ENCODE measurements around the gene ATP9A.

The ATP9A gene

GRCh38 chr20:51597389-51598231, 170.6 kb downstream of the ATP9A start:
- Histone ChIP-seq H3K27ac (no peak overlapping the region), H3K4me3 (no peak overlapping the region), H3K27me3 (peaks cover 0 to 6% (median 0%) of the 10 kb centered on the region in 11 experiments; a peak in 1 of 22 replicates), H3K9me3 (replicated peaks in 1 of 11) (no peaks in the 10 kb centered on the region), H3K9ac (no peak overlapping the region), H4K20me1 (no peaks in the 10 kb centered on the region; a peak in 1 of 22 replicates), H3K4me1 (peaks cover 13 to 64% (median 45%) of the 10 kb centered on the region in 10 experiments), H3K4me2 (peak overlapping the region in 6 of 11 experiments; percentile 5 to 68 (median 24); a peak in 9 of 22 replicates), H3K36me3 (0 out of 22 replicates have a peak, but pooled peaks cover 0 to 3% (median 0%) of the 10 kb centered on the region in 11 experiments)
- TF ChIP-seq Cebpa-rat (IDR thresholded peaks at IDR 0.05), result no peak

- Histone ChIP-seq H3K9me3 (replicated peaks in 1 of 11) (no peaks in the 10 kb centered on the region), H3K36me3 (0 out of 22 replicates have a peak, but pooled peaks cover 0 to 3% (median 0%) of the 10 kb centered on the region in 11 experiments), H3K27me3 (peaks cover 0 to 6% (median 0%) of the 10 kb centered on the region in 11 experiments; a peak in 1 of 22 replicates), H3K9ac (no peak overlapping the region), H3K4me2 (peak overlapping the region in 4 of 11 experiments; percentile 2 to 68 (median 28); a peak in 4 of 22 replicates), H3K4me1 (peaks cover 13 to 56% (median 37%) of the 10 kb centered on the region in 10 experiments), H3K4me3 (no peak overlapping the region), H3K27ac (no peak overlapping the region), H4K20me1 (no peaks in the 10 kb centered on the region; a peak in 1 of 22 replicates)
- no peak for TF ChIP-seq Cebpa-rat (IDR thresholded peaks at IDR 0.05)
These were observed 171.4 kb downstream of the ATP9A start for GRCh38 chr20:51596668-51597388.

- Histone ChIP-seq H3K4me1 (peaks cover 13 to 49% (median 32%) of the 10 kb centered on the region in 10 experiments), H3K4me2 (peak overlapping the region; percentile 32 to 74 (median 67); a peak in 21 of 22 replicates), H3K4me3 (no peak overlapping the region), H4K20me1 (no peaks in the 10 kb centered on the region), H3K27ac (peak overlapping the region in 7 of 11 experiments; percentile 5 to 52 (median 43); a peak in 9 of 22 replicates), H3K9ac (peak overlapping the region in 6 of 11 experiments; percentile 7 to 54 (median 28); a peak in 8 of 22 replicates), H3K27me3 (peaks cover 0 to 6% (median 0%) of the 10 kb centered on the region in 11 experiments; a peak in 1 of 22 replicates), H3K9me3 (replicated peaks in 1 of 11) (no peaks in the 10 kb centered on the region), H3K36me3 (0 out of 22 replicates have a peak, but pooled peaks cover 0 to 3% (median 0%) of the 10 kb centered on the region in 11 experiments)
- peak in 1 of 11 experiments; percentile 34; a peak in 1 of 22 replicates for TF ChIP-seq Cebpa-rat (IDR thresholded peaks at IDR 0.05)
These were observed 172.4 kb downstream of the ATP9A start for GRCh38 chr20:51595744-51596143.

GRCh38 chr20:51595058-51595532, 173.1 kb downstream of the ATP9A start:
- no peak overlapping the region for H3K4me3 ChIP-seq
- H3K4me2 ChIP-seq, result peak overlapping the region; percentile 32 to 74 (median 67)
- peak overlapping the region in 7 of 11 experiments; percentile 7 to 54 (median 35); a peak in 10 of 22 replicates for H3K9ac ChIP-seq
- H3K9me3 ChIP-seq (replicated peaks in 1 of 11), result no peaks in the 10 kb centered on the region
- peaks cover 0 to 6% (median 0%) of the 10 kb centered on the region in 11 experiments; a peak in 1 of 22 replicates for H3K27me3 ChIP-seq
- peaks cover 13 to 49% (median 32%) of the 10 kb centered on the region in 10 experiments for H3K4me1 ChIP-seq
- H3K36me3 ChIP-seq, result 0 out of 22 replicates have a peak, but pooled peaks cover 0 to under 1% (median 0%) of the 10 kb centered on the region in 11 experiments
- H3K27ac ChIP-seq, result peak overlapping the region in 8 of 11 experiments; percentile 28 to 52 (median 45); a peak in 13 of 22 replicates
- no peak for TF ChIP-seq Cebpa-rat (IDR thresholded peaks at IDR 0.05)
- H4K20me1 ChIP-seq, result no peaks in the 10 kb centered on the region

- H3K4me2 ChIP-seq, result peak overlapping the region; percentile 32 to 74 (median 67); a peak in 19 of 22 replicates
- no peaks in the 10 kb centered on the region for H3K9me3 ChIP-seq (replicated peaks in 1 of 11)
- peak overlapping the region in 3 of 11 experiments; percentile 24 to 36 (median 35); a peak in 4 of 22 replicates for H3K9ac ChIP-seq
- H3K4me1 ChIP-seq, result peaks cover 13 to 49% (median 32%) of the 10 kb centered on the region in 10 experiments
- H3K36me3 ChIP-seq, result no peaks in the 10 kb centered on the region
- H3K27me3 ChIP-seq, result peaks cover 0 to 6% (median 0%) of the 10 kb centered on the region in 11 experiments; a peak in 1 of 22 replicates
- no peak for TF ChIP-seq Cebpa-rat (IDR thresholded peaks at IDR 0.05)
- H3K27ac ChIP-seq, result peak overlapping the region in 6 of 11 experiments; percentile 28 to 52 (median 43); a peak in 11 of 22 replicates
- H4K20me1 ChIP-seq, result no peaks in the 10 kb centered on the region
- H3K4me3 ChIP-seq, result no peak overlapping the region
These were observed 173.7 kb downstream of the ATP9A start for GRCh38 chr20:51594236-51595057.

- Histone ChIP-seq H4K20me1 (no peaks in the 10 kb centered on the region), H3K27ac (no peak overlapping the region), H3K36me3 (no peaks in the 10 kb centered on the region), H3K27me3 (peaks cover 0 to 6% (median 0%) of the 10 kb centered on the region in 11 experiments; a peak in 1 of 22 replicates), H3K4me3 (no peak overlapping the region), H3K4me1 (peaks cover 13 to 49% (median 32%) of the 10 kb centered on the region in 10 experiments), H3K9ac (no peak overlapping the region), H3K4me2 (no peak overlapping the region), H3K9me3 (replicated peaks in 1 of 11) (no peaks in the 10 kb centered on the region)
- TF ChIP-seq Cebpa-rat (IDR thresholded peaks at IDR 0.05), result no peak
These were observed 174.6 kb downstream of the ATP9A start for GRCh38 chr20:51593584-51593983.

- Histone ChIP-seq H3K4me1 (peaks cover 13 to 39% (median 25%) of the 10 kb centered on the region in 10 experiments), H3K36me3 (no peaks in the 10 kb centered on the region), H3K27me3 (peaks cover 0 to 6% (median 0%) of the 10 kb centered on the region in 11 experiments; a peak in 1 of 22 replicates), H3K9ac (no peak overlapping the region), H3K27ac (no peak overlapping the region), H4K20me1 (no peaks in the 10 kb centered on the region), H3K4me2 (no peak overlapping the region), H3K4me3 (no peak overlapping the region), H3K9me3 (replicated peaks in 1 of 11) (no peaks in the 10 kb centered on the region)
- no peak for TF ChIP-seq Cebpa-rat (IDR thresholded peaks at IDR 0.05)
These were observed 175.6 kb downstream of the ATP9A start for GRCh38 chr20:51592564-51592963.

GRCh38 chr20:51591871-51592270, 176.3 kb downstream of the ATP9A start:
- Histone ChIP-seq H4K20me1 (no peaks in the 10 kb centered on the region), H3K4me2 (no peak overlapping the region), H3K36me3 (no peaks in the 10 kb centered on the region), H3K9ac (no peak overlapping the region), H3K4me3 (no peak overlapping the region), H3K27me3 (peaks cover 0 to 6% (median 0%) of the 10 kb centered on the region in 11 experiments; a peak in 1 of 22 replicates), H3K4me1 (peaks cover 13 to 35% (median 24%) of the 10 kb centered on the region in 10 experiments), H3K9me3 (replicated peaks in 1 of 11) (no peaks in the 10 kb centered on the region), H3K27ac (no peak overlapping the region)
- no peak for TF ChIP-seq Cebpa-rat (IDR thresholded peaks at IDR 0.05)
